Right hindlimb (tissue), 1 donor: ENCODE results near the gene NRIP1.

Source experiments
- DNase-seq: peaks from one replicate; pipeline ENCODE4 v3.0.0-alpha.2; 2018

The NRIP1 gene

GRCh38 chr21:15004721-15005370, 60.0 kb downstream of the NRIP1 start:
- DNase-seq, result no peak

GRCh38 chr21:15003463-15004135, 61.2 kb downstream of the NRIP1 start:
- peak; percentile 48 for DNase-seq

- no peak for DNase-seq
Measured at GRCh38 chr21:15001857-15002606, 62.8 kb downstream of the NRIP1 start.

GRCh38 chr21:15001113-15001512, 63.7 kb downstream of the NRIP1 start:
- DNase-seq, result no peak

- DNase-seq, result no peak
Measured at GRCh38 chr21:15000081-15000480, 64.7 kb downstream of the NRIP1 start.

GRCh38 chr21:14998784-14999183, 66.0 kb downstream of the NRIP1 start:
- no peak for DNase-seq

- no peak for DNase-seq
Measured at GRCh38 chr21:14998336-14998735, 66.5 kb downstream of the NRIP1 start.

GRCh38 chr21:14995695-14996490, 68.9 kb downstream of the NRIP1 start:
- no peak for DNase-seq

GRCh38 chr21:14995226-14995625, 69.6 kb downstream of the NRIP1 start:
- no peak for DNase-seq

GRCh38 chr21:14993115-14993514, 71.7 kb downstream of the NRIP1 start:
- no peak for DNase-seq

- DNase-seq, result no peak
Measured at GRCh38 chr21:14991957-14992356, 72.8 kb downstream of the NRIP1 start.

GRCh38 chr21:14989359-14989758, 75.4 kb downstream of the NRIP1 start:
- DNase-seq, result peak; percentile 45

- DNase-seq, result no peak
Measured at GRCh38 chr21:14988760-14989159, 76.0 kb downstream of the NRIP1 start.

GRCh38 chr21:14987370-14988170, 77.2 kb downstream of the NRIP1 start:
- DNase-seq, result no peak

GRCh38 chr21:14985306-14985705, 79.5 kb downstream of the NRIP1 start:
- no peak for DNase-seq

- no peak for DNase-seq
Measured at GRCh38 chr21:14982336-14982735, 82.5 kb downstream of the NRIP1 start.

GRCh38 chr21:14981246-14981645, 83.6 kb downstream of the NRIP1 start:
- DNase-seq, result no peak

- no peak for DNase-seq
Measured at GRCh38 chr21:14979264-14979663, 85.5 kb downstream of the NRIP1 start.

GRCh38 chr21:14977814-14978213, 87.0 kb downstream of the NRIP1 start:
- no peak for DNase-seq

- no peak for DNase-seq
Measured at GRCh38 chr21:14975136-14975919, 89.5 kb downstream of the NRIP1 start.

GRCh38 chr21:14972678-14973077, 92.1 kb downstream of the NRIP1 start:
- DNase-seq, result no peak
